HG03521 (cell line): ENCODE measurements around the gene MAPK14.
"Not testable (repeated sequence)": the region's sequence is repeated elsewhere in the genome, so short reads cannot be mapped to it uniquely, and the experiment has no call there.

Experiments used
- ATAC-seq: cut with Tn5 transposase; IDR thresholded peaks from one replicate; pipeline ENCODE4 v1.9.1; 2021; ENCODE audit warnings: mild to moderate bottlenecking, moderate library complexity; ENCODE audit not compliant: unreplicated experiment

The MAPK14 gene

GRCh38 chr6:36120539-36120938 lies 92.9 kb downstream of the MAPK14 start:
- no peak for ATAC-seq

DNA sequence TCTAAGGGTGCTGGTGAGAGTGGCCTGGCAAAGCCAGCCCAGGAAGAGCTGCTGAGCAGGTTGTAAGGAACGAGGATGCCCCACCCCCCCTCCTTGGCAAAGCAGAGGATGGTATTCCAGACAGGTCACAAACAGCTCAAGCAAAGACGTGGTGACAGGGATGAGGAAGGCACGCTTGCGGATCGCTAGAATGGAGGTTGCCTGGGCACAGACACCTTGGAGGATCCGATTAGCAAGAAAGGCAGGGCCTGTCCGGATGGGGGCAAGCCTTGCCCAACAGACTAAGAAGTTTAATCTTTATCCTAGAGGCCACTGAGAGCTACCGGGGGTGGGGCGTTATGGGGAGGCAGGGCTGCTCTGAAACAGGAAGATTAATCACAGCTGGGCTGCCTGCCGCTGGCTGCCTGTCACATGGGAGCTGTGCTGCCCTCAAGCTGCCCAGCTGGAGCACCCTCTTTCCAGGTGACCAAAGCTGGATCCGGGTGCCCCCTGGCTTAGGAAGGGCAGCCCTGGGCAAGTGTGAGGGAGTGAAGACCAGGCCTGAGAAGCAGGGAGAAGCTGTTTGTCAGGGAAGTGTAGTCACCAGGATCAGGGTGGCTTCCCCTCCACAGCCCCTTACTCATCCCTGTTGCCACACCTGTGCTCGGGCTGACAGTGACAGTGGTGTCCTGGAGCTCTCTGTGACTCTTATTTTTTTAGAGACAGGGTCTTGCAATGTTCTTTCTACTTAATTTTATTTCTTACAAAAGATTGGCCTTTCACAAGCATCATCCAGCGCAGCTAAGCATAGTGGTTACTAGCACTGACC lies 93.6 kb downstream of the MAPK14 start:
- no peak for ATAC-seq

GRCh38 chr6:36121787-36122494 lies 94.3 kb downstream of the MAPK14 start:
- no peak for ATAC-seq

DNA sequence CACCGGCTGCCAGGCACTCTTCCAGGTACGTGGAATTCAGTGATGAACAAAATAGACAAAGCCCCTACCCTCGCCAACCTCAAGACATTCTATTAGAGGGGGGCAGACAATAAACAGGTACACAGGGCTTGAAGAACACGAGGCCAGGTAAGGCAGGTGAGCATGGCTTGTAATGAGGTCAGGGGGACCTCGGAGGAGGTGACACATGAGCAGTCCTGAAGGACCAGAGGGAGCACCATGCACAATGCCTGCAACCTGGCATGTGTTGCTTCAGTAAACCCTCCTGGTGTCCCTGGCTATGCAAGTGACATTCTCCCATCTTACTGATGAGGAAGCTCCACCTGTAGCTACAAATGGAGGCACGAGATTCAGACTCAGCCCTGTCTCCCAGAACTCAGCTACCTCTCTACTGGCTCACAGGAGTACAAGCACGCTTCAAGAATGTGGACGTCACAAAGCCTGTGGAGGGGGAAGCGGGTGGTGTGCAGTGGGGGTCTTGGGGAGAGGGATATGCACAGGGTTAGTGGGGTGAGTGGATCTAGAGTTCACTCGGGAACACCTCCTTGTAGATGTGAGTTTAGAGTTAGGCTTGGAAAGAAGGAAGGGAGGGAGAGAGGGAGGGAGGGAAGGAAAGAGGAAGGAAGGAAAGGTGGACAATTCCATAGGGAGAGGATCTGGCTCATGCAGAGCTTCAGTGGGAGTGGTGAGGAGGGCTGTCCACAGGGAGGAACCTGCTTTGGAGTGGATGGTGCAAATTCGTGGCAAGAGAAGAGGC lies 95.1 kb downstream of the MAPK14 start:
- no peak for ATAC-seq

- peak; percentile 55 for ATAC-seq
Observed at GRCh38 chr6:36123270-36124139, 95.9 kb downstream of the MAPK14 start.

DNA sequence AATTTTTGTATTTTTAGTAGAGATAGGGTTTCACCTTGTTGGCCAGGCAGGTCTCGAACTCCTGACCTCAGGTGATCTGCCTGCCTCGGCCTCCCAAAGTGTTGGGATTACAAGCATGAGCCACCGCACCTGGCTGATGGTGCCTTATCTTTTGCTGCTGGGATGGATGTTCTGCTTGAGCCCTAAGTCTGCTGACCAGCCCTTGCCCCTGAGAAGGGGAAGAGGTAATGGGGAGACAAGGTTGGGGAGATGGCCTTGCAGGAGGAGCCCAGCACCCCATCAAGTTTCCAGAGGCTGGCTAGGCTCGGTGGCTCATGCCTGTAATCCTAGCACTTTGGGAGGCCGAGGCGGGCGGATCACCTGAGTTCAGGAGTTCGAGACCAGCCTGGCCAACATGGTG lies 96.7 kb downstream of the MAPK14 start:
- ATAC-seq: not testable (repeated sequence)

DNA sequence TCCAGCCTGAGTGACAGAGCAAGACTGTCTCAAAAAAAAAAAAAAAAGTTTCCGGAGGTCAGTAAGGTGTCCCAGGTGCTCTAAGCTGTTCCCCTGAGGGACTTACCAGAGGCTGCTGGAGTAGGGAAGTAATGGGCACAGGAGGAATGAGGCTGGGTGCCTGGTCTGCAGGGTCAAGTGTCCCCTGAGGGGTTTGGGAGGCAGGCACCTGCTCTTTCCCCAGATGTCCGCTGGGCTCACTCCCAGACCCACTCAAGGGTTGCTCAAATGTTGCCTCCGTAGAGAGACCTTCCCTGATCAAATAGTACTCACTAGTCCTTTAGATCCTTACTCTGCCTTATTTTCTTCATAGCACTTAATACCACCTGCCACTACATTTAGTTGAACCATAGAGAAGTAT lies 97.3 kb downstream of the MAPK14 start:
- ATAC-seq: no peak

DNA sequence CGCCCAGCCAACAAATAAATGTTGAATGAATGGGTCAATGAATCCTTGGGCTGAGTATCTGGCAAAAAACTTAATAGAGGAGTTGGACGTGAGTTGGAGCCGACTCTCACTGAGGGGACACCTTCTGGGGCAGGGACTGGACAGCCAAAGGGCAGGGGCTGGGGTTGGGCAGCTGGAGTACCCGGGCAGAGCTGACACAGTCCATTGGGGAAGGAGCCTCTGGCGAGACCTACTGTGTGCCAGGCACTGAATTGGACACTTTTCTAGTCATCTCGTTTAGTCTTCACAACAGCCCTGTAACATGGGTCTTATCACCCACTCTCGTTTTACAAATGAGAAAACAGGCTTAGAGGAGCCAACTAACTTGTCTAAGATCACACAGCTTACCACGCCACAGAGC lies 98.0 kb downstream of the MAPK14 start:
- ATAC-seq: no peak

GRCh38 chr6:36126121-36126520 lies 98.5 kb downstream of the MAPK14 start:
- no peak for ATAC-seq

- ATAC-seq: no peak
Observed at GRCh38 chr6:36126553-36127458, 99.2 kb downstream of the MAPK14 start.

DNA sequence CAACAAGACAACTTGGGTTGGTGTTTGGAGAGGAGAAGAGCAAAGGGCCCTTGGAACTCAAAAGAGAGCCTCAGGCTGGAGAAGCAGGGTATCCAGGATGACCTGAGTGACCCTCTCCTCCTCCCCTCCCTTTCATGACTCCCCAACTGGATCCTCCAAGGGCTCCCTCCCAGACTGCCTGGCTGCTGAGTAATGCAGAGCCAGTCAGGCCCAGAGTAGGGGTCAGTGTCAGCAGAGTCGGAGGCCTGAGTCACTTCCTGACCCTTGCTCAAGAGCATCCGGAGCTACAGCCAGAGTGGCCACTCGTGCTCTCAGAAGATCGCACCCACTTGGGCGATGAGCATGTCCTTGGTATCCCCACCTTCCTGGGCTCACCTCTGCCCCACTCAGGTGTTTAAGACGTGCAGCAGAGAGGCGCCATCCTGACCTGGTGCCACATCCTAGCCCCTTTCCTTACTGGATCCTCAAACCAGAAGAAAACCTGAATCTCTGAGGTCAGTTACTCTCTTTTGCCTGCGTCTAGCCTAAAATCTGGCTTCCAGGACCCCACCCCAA lies 99.9 kb downstream of the MAPK14 start:
- ATAC-seq: no peak

GRCh38 chr6:36128073-36128472 lies 100.5 kb downstream of the MAPK14 start:
- no peak for ATAC-seq

DNA sequence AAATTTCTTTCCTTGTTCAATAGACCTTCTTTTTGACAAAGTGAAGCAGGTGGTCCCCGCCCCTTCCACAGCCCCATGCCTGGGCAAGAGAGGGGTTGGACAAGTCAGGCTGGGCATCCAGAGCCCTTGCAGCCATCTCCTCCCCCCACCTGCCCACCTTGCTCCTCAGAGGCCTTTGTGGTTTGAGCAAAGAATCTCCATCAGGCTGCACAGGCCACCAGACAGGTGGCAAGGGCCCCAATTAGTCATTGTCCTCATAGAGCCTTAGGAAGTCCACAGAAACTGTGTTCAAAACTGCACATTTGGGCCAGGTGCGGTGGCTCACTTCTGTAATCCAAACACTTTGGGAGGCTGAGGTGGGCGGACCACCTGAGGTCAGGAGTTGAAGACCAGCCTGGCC lies 101.2 kb downstream of the MAPK14 start:
- no peak for ATAC-seq

GRCh38 chr6:36129334-36129733 lies 101.7 kb downstream of the MAPK14 start:
- ATAC-seq: not testable (repeated sequence)

DNA sequence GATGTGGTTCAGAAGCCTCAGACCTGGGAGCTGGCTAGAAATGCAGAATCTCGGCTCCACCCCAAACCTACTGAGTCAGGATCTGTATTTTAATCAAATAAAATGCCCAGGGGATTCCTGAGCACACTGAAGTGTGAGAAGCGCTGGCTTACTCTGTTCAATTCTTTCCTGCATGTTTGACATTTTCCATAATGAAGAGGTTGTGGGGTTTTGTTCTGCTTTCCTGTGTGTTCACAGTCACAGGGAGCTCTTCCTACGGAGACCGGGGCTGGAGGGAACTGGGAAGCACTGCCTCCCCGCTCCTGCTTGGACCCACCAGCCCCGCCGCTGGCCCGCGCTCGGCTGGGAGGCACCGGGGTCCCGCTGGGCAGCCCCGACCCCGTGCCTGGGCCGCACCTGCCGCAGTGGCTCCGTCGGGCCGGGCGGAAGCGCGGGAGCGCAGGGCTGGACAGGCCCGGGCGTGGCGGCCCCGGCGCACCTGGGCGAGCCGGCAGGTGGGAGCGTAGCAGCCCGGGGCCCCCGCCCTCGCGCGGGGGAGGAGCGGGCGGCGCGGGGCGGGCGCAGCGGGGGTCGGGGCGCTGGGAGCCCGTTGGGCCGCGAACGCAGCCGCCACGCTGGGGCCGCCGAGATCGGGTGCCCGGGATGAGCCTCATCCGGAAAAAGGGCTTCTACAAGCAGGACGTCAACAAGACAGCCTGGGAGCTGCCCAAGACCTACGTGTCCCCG lies 102.5 kb downstream of the MAPK14 start, which contains the start of gene MAPK13:
MAPK13 (plus strand) TSS at position 573 of the 726 bp plus-strand sequence; CDS start at position 643, 70 bp downstream.
- ATAC-seq: no peak

DNA sequence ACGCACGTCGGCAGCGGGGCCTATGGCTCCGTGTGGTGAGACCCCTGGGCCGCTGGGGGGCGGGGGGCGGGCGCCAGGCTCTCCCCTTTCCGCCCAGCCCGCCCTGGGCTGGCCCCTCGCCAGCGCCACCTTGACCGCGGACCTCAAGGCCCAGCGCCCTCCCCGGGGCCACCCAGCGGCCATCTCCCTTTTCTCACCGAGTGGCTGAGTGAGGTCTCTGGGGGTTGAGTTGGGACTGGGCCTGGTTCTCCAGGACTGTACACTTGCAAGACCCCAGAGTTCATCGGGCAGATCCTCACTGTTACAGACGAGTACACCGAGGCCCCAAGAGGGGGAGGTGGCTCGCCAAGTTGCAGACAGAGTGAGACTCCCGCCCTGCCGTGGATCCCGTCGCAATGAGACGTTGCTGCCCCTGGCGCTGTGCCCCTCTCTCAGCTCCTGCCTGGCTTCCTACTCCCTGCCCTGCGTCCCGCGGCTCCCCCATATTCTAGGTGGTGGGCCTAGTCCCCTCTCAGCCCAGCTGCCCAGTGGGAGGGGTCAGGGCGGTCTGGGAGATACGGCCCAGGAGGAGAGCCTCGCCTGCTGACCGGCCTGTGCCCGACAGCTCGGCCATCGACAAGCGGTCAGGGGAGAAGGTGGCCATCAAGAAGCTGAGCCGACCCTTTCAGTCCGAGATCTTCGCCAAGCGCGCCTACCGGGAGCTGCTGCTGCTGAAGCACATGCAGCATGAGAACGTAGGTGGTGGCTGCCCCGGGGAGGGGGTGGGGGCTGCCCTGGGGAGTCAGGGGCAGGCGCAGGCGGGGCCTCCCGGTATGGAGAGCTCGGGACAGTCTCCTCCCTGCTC lies 103.3 kb downstream of the MAPK14 start:
- peak; percentile 12 for ATAC-seq

- ATAC-seq: peak; percentile 78
Observed at GRCh38 chr6:36131511-36132245, 104.1 kb downstream of the MAPK14 start.
